ENCODE measurements around the gene C6orf62.

The C6orf62 gene

DNA sequence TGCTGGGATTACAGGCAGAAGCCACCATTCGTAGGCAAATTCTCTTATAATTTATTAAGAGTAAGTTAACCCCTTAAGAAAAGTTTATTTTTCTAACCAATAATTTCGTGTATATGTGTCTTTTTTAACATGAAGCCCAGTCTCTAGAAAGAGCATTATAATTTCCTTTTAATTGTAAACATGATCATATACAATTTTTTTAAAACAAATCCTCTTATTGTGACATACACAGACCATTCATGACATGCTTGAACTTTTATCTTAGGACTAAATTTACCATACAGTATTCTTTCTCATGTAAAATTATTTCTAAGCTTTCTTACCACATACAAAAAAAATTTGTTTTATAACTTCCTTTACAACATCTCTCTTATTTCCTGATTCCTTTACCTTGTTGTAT lies 45.3 kb downstream of the C6orf62 start (continued):
- TF ChIP-seq PATZ1 (tag by site-specific recombination; IDR thresholded peaks at IDR 0.05): no peak
- no peak for TF ChIP-seq ZNF311 (tag by site-specific recombination; IDR thresholded peaks at IDR 0.05; ENCODE audit: borderline replicate concordance)
- TF ChIP-seq ZNF645 (tag by site-specific recombination; IDR thresholded peaks at IDR 0.05): no peak
- peak; percentile 92; the same call in 1 of the 2 replicates for TF ChIP-seq TRIM28 (IDR thresholded peaks at IDR 0.05; ENCODE audit: borderline replicate concordance, low read length)
- no peak for TF ChIP-seq ZEB2 (tag by site-specific recombination; IDR thresholded peaks at IDR 0.05)
- no peak for TF ChIP-seq ZNF335 (tag by site-specific recombination; conservative IDR thresholded peaks at IDR 0.05)
- TF ChIP-seq, protein P1, sequence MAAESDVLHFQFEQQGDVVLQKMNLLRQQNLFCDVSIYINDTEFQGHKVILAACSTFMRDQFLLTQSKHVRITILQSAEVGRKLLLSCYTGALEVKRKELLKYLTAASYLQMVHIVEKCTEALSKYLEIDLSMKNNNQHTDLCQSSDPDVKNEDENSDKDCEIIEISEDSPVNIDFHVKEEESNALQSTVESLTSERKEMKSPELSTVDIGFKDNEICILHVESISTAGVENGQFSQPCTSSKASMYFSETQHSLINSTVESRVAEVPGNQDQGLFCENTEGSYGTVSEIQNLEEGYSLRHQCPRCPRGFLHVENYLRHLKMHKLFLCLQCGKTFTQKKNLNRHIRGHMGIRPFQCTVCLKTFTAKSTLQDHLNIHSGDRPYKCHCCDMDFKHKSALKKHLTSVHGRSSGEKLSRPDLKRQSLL (tag by site-specific recombination; IDR thresholded peaks at IDR 0.05): no peak
- TF ChIP-seq ZNF658 (tag by site-specific recombination; IDR thresholded peaks at IDR 0.05): no peak
- no peak for TF ChIP-seq ZNF670 (tag by site-specific recombination; IDR thresholded peaks at IDR 0.05; ENCODE audit: low read depth)
- TF ChIP-seq KLF17 (tag by site-specific recombination; IDR thresholded peaks at IDR 0.05): no peak
- TF ChIP-seq, protein P2, sequence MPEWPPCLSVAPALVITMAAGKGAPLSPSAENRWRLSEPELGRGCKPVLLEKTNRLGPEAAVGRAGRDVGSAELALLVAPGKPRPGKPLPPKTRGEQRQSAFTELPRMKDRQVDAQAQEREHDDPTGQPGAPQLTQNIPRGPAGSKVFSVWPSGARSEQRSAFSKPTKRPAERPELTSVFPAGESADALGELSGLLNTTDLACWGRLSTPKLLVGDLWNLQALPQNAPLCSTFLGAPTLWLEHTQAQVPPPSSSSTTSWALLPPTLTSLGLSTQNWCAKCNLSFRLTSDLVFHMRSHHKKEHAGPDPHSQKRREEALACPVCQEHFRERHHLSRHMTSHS (tag by site-specific recombination; IDR thresholded peaks at IDR 0.05): no peak
- peak; percentile 99 for TF ChIP-seq SETDB1 (IDR thresholded peaks at IDR 0.05; ENCODE audit: insufficient read length, low read length)
- TF ChIP-seq ZNF518A (tag by site-specific recombination; conservative IDR thresholded peaks at IDR 0.05; ENCODE audit: low read depth): peak; percentile 43; the same call in 1 of the 2 replicates
- TF ChIP-seq ZIC2 (tag by site-specific recombination; IDR thresholded peaks at IDR 0.05): no peak
- TF ChIP-seq ZNF202 (tag by site-specific recombination; IDR thresholded peaks at IDR 0.05; ENCODE audit: borderline replicate concordance): no peak
- no peak for TF ChIP-seq ZNF677 (tag by site-specific recombination; IDR thresholded peaks at IDR 0.05)
- TF ChIP-seq ZNF341 (tag by site-specific recombination; IDR thresholded peaks at IDR 0.05; ENCODE audit: low read depth): no peak
- TF ChIP-seq ZNF433 (tag by site-specific recombination; IDR thresholded peaks at IDR 0.05; ENCODE audit: low read depth): no peak
- no peak for TF ChIP-seq ZNF624 (tag by site-specific recombination; IDR thresholded peaks at IDR 0.05)

All from HEK293 (cell line).